Prostate gland (tissue), 2 donors: ENCODE measurements around the gene SLC1A2. TPM values are rescaled to one million over a fixed set of nuclear protein-coding genes. Genes with fewer than 3 reads are reported as not detected.

Experiments used
- DNase-seq: peaks from one replicate; pipeline ENCODE4 v3.0.0-alpha.2; 2019; ENCODE audit warnings: low spot score
- H3K27ac ChIP-seq, 2 donors: fragments of 200-600 bp; sonication (generic); 2 replicates each; pipeline ENCODE4 v1.5.1; 2017 to 2019
- H3K27me3 ChIP-seq: fragments of 200-600 bp; sonication (generic); replicated peaks from 2 replicates; pipeline ENCODE4 v1.5.1; 2019; ENCODE audit not compliant: insufficient read depth
- H3K36me3 ChIP-seq, 2 donors: fragments of 200-600 bp; sonication (generic); 1 replicate in 1 of 2; 2 replicates in 1 of 2; pipeline versions ENCODE4 v1.5.1 to v1.8.1; 2017 to 2019
- H3K4me1 ChIP-seq: fragments of 200-600 bp; sonication (generic); replicated peaks from 2 replicates; pipeline ENCODE4 v1.5.1; 2019
- H3K4me3 ChIP-seq, 2 donors: fragments of 200-600 bp; sonication (generic); 2 replicates each; pipeline ENCODE4 v1.5.1; 2017 to 2019
- H3K9me3 ChIP-seq: fragments of 200-600 bp; sonication (generic); 2 replicates; pipeline ENCODE4 v1.5.1; 2017
- POLR2A ChIP-seq: fragments of 450-650 bp; IDR thresholded peaks from one replicate; pipeline ENCODE4 v1.6.1; 2016; ENCODE audit warnings: antibody characterized with exemption, mild to moderate bottlenecking
- POLR2AphosphoS5 ChIP-seq: sonication (generic); formaldehyde crosslinking; IDR thresholded peaks from one replicate; pipeline ENCODE4 v1.6.1; 2017; ENCODE audit warnings: antibody characterized with exemption
- WGBS: methylation state at CpG from one replicate; pipeline ENCODE4 v1.1.5; 2018; 5-methylcytosine and 5-hydroxymethylcytosine counted together
- intact Hi-C: fragments of 100-400 bp; cut with DNase I; formaldehyde crosslinking; loops from one replicate; pipeline ENCODE4 v1.14.2; 2022
- total RNA-seq, 2 donors: library from RNA; depleted of rRNA; stranded (reverse); fragments of >200 nt; gene quantifications; one replicate each; pipeline ENCODE4 v1.1.0, GENCODE V29; 2016
- TF ChIP-seq, protein P1 (sequence below), 4 experiments: fragments of 200-600 bp in 2 of 4; fragments of 450-650 bp in 2 of 4; sonication (generic) in 2 of 4; IDR thresholded peaks; 1 replicate in 3 of 4; 2 replicates in 1 of 4; pipeline ENCODE4 v1.5.1; 2016 to 2019; ENCODE audit warnings: antibody characterized with exemption in 4 of 4, mild to moderate bottlenecking in 2 of 4, moderate library complexity in 2 of 4

SLC1A2 gene
- total RNA-seq, 2 donors from 2014 or later, result 0.82 to 1.5 TPM

GRCh38 chr11:35313760-35314153 lies 105.6 kb downstream of the SLC1A2 start:
- H3K36me3 ChIP-seq, result no peaks in the 10 kb centered on the region
- DNase-seq, result no peak
- no peaks in the 10 kb centered on the region for H3K9me3 ChIP-seq
- H3K27me3 ChIP-seq, result no peaks in the 10 kb centered on the region
- no peaks in the 10 kb centered on the region for H3K4me1 ChIP-seq
- 85% methylated on average over 1 of the region's 1 CpG for WGBS
- TF ChIP-seq POLR2AphosphoS5 (no peak), POLR2A (no peak)
- TF ChIP-seq, protein P1, sequence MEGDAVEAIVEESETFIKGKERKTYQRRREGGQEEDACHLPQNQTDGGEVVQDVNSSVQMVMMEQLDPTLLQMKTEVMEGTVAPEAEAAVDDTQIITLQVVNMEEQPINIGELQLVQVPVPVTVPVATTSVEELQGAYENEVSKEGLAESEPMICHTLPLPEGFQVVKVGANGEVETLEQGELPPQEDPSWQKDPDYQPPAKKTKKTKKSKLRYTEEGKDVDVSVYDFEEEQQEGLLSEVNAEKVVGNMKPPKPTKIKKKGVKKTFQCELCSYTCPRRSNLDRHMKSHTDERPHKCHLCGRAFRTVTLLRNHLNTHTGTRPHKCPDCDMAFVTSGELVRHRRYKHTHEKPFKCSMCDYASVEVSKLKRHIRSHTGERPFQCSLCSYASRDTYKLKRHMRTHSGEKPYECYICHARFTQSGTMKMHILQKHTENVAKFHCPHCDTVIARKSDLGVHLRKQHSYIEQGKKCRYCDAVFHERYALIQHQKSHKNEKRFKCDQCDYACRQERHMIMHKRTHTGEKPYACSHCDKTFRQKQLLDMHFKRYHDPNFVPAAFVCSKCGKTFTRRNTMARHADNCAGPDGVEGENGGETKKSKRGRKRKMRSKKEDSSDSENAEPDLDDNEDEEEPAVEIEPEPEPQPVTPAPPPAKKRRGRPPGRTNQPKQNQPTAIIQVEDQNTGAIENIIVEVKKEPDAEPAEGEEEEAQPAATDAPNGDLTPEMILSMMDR (IDR thresholded peaks at IDR 0.05), result no peak
- H3K27ac ChIP-seq, result no peak overlapping the region
- no peak overlapping the region for H3K4me3 ChIP-seq
- intact Hi-C loops, result no loop called here

- H3K4me1 ChIP-seq, result no peaks in the 10 kb centered on the region
- no peak for TF ChIP-seq POLR2A
- TF ChIP-seq, protein P1 (IDR thresholded peaks at IDR 0.05), result no peak
- no peak for TF ChIP-seq POLR2AphosphoS5
- no peak overlapping the region for H3K27ac ChIP-seq
- intact Hi-C loops, result no loop called here
- no peak overlapping the region for H3K4me3 ChIP-seq
- no peaks in the 10 kb centered on the region for H3K9me3 ChIP-seq
- no peaks in the 10 kb centered on the region for H3K36me3 ChIP-seq
- DNase-seq, result no peak
- WGBS, result 78% methylated on average over 7 of the region's 7 CpGs
- H3K27me3 ChIP-seq, result no peaks in the 10 kb centered on the region
Observed at GRCh38 chr11:35313066-35313759, 106.1 kb downstream of the SLC1A2 start.

DNA sequence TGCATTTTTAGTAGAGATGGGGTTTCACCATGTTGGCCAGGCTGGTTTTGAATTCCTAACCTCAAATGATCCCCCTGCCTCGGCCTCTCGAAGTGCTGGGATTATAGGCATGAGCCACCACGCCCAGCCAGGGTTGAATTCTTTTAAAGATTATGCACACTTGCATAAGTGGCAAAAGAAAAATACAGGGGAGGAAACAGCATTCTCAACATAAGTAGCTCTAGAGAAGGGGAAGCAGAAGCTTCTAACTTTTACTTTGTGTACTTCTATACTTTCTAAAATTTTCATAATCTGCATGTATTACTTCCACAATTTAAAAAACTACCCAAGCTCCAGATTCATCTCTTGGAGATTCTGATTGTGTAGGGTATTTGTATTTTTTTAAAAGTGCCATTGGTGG lies 108.0 kb downstream of the SLC1A2 start:
- no peak overlapping the region for H3K4me3 ChIP-seq
- no peaks in the 10 kb centered on the region for H3K4me1 ChIP-seq
- H3K9me3 ChIP-seq, result no peaks in the 10 kb centered on the region
- H3K36me3 ChIP-seq, result no peaks in the 10 kb centered on the region
- no peak overlapping the region for H3K27ac ChIP-seq
- TF ChIP-seq POLR2A (no peak), POLR2AphosphoS5 (no peak)
- TF ChIP-seq, protein P1 (IDR thresholded peaks at IDR 0.05), result no peak
- intact Hi-C loops, result no loop called here
- no peak for DNase-seq
- WGBS, result 95% methylated on average over 3 of the region's 3 CpGs
- no peaks in the 10 kb centered on the region for H3K27me3 ChIP-seq

GRCh38 chr11:35308157-35308556 lies 111.2 kb downstream of the SLC1A2 start:
- Histone ChIP-seq H3K4me3 (no peak overlapping the region), H3K27me3 (no peaks in the 10 kb centered on the region), H3K4me1 (no peaks in the 10 kb centered on the region), H3K27ac (no peak overlapping the region), H3K36me3 (no peaks in the 10 kb centered on the region), H3K9me3 (no peaks in the 10 kb centered on the region)
- intact Hi-C loops, result loop anchor here (10.0 kb wide), 1 partner anchor 303 kb away; no protein-coding TSS in a partner anchor
- no peak for DNase-seq
- 96% methylated on average over 9 of the region's 9 CpGs for WGBS
- TF ChIP-seq POLR2A (no peak), POLR2AphosphoS5 (no peak)
- TF ChIP-seq, protein P1 (IDR thresholded peaks at IDR 0.05), result no peak

DNA sequence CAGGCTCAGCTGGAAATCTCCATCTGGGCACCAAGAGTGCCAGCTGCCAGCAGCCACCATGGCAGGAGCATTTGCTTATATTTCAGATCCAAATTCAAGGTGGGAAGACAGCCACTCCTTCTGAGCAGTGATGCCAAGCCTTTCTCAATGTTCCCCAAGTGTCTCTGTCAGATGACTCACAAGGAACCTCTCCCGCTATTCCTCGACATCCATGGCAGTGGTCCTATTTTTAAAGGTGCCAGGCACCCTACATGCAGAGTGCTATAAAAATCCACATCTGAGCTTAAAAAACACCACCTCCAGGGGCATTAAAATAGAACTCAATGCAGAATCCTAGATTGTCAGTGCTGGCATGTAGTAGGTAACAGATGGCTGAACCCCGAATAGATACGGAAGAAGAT lies 112.1 kb downstream of the SLC1A2 start:
- intact Hi-C loops, result loop anchor here (10.0 kb wide), 1 partner anchor 302 kb away; no protein-coding TSS in a partner anchor
- Histone ChIP-seq H3K9me3 (no peaks in the 10 kb centered on the region), H3K4me3 (no peak overlapping the region), H3K36me3 (no peaks in the 10 kb centered on the region), H3K27me3 (no peaks in the 10 kb centered on the region), H3K4me1 (no peaks in the 10 kb centered on the region), H3K27ac (no peak overlapping the region)
- DNase-seq, result no peak
- WGBS, result 80% methylated on average over 4 of the region's 4 CpGs
- TF ChIP-seq, protein P1 (IDR thresholded peaks at IDR 0.05), result no peak
- TF ChIP-seq POLR2AphosphoS5 (no peak), POLR2A (no peak)
